AG08395 (cell line): ENCODE data around the gene CYP26B1.

Experiments
- DNase-seq: peaks from one replicate; pipeline ENCODE4 v3.0.0; 2012; ENCODE audit warnings: mixed read lengths, low spot score

The CYP26B1 gene

DNA sequence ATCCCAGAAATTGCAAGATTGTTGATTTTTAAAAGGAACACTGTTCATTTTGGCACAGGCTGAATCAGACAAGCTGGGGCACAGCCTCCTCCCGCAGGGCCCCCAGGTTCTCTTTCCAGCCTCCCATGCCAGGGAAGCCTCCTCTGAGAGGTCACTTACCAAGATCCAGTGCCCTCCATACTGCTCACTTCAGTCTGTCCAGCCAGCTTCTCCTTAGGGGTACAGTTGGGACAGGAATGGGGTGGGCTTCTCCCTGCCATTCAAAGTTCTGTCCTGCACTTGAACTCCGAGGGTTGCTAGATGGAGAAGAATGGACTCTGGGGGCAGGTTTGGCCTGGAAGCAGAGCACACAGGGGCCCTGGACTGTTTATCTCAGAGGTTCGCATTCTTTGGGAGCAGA is 7.5 kb upstream of the CYP26B1 start:
- DNase-seq: no peak

DNA sequence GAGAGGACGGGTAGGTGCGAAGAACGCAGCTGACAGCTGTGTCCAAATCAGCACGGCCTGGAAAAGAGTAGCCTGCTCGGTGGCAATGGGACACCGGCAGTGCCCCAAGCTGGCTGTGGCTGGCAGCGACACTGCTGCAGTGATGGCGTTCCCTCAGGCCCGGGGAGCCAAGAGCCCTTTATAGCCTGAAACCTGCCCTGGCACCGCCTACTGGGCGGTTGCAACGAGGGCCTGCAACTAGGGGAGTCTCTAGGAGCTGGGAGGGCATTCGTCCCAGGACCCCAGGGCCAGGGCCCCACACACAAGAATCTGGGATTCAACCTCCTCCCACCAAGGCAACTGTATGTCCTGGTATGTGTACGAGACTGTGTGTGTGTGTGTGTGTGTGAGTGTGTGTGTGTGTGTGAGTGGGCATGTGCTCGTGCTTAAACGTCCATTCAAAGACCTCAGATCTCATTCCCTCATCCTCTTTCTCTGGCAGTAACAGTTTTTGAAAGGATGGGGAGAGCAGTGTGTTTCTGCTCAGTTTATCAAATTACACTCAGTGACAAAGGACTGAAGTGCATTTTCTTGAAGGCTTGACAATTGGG is 6.8 kb upstream of the CYP26B1 start:
- DNase-seq: no peak

DNA sequence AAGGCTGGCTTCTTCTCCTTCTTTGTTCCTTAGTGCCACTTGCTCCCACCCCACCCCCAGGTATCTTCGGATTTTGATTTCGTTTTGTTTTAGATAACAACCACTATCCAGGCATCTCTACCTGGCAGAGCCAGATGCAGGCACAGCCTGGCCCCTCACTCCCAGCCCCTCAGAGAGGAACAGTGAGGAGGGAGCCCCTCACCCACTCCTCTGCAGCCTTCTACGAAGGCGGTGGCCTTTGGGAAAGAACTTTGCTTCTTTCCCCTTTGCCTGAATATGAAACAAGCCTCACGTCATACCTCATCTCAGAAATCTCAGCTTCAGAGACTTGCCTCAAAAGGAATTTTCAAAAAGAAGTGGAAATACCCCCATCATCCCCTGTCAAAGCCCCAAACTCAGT is 6.3 kb upstream of the CYP26B1 start:
- DNase-seq: no peak

DNA sequence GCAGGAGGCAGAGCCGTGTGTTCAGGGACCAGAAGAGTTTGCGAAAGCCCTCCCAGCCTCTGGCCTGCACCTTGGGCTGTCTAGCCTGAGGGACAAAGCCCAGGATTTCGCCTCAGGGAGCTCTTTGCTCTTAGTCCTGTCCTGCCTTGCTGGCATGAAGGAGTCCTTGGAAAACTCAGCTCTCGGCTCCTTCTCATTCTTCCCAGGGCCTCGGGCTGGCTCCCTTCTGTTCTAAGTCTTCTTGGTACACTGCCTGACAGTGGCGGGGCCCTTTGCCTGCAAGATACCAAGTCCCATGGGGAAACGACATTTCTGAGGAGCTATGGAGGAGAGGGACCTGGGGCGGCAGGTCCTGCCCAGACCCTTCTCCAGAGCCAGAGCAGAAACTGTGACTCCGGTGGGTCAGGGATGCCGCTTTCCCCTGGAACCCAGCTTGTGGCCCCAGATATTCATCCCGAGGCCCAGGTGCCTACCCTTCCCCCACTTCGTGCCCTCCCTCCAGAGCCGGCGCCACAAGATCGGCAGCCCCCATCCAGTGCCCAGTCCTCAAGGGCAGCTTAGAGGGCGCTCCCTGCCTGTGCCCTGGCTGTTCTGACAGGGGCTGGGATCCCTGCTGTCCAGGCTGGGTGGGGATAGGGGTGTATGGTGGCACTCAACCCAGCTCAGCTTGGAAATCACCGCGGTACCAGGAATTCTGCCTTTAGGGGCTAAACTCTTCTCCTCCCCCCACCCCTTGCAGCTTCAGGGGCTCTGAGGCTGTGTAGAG is 5.5 kb upstream of the CYP26B1 start:
- DNase-seq: no peak

DNA sequence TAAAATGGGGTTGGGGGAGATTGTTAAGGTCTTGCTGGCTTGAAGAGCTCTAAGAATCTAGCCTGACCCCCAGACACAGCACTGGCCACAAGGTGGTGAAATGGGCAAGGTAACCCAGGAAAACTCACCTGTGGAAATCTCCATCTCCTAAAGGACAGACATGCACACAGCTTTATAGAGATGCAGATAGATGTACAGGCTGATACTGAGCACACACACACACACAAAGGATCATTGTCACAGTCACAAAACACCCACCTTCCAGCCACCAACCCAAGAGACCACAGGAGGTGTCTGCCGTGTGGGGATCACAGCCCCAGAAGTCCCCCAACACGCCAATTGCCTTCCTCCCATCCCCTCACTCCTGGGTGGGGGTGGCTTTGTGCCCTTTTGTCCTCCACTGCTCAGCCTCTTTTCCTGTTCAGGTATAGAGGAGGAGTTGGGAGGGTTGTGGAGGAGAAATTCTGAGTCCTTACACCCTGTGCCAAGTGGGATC is 3.2 kb upstream of the CYP26B1 start:
- no peak for DNase-seq

DNA sequence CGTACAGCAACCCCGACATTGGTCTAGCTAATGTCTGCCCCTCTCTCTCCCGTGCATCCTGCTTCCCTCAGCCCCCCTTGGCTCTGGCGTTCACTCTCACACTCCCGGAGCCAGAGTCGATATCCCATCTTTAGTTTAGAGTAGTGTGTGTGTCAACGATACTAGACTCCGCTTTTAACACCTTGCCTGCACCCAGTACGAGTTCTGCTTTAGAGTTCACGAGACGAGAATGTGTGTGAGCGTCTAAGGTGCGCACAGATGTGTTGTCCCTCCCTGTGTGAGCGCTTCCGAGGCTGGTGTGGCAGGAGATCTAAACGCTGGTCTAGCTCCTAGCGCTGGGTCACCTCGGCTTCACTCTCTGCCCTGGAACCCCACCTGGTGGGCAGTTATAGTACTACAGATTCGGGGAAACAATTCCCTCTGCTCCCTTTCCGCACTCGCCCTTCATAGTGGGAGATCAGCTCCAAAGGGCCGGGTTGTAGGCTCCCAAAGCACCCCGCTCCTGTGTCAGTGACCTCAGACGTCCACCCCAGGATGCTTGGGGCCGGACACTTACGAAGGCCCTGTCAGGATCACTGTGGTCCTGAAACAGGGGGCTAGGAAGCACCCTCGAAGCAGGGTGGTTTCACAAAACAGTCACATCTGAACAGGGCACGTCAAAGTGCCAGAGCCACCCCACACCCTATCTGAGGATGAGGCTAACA is 2.6 kb upstream of the CYP26B1 start:
- DNase-seq: peak; percentile 88

DNA sequence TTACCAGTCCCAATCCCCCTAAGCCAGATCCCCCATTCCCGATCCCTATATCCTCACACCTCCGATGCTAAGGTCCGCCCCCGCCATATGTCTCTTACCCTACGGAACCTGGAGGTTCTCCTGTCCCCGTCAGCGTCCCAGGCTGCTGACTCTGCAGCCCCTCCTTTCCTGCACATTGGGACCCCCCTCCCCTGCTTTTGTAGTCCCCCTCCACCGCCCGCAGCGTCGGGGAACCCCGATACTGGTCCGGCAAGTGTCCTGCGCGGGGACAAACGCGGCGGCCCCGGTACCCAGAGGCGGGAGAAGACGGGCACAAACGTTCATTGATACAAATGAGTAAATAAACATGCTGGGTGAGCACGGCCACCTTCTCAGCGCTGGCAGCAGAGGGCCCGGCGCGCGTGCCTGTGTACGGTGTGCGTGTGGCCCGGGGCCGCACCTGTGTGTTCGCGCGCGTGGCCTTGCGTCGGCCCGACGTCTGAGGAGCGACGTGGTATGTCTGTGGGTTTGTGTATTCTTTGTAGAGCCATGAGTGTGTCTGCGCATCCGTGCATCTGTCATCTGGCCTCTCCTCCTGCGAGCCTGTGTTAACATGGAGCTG is 2.0 kb upstream of the CYP26B1 start:
- DNase-seq: no peak

DNA sequence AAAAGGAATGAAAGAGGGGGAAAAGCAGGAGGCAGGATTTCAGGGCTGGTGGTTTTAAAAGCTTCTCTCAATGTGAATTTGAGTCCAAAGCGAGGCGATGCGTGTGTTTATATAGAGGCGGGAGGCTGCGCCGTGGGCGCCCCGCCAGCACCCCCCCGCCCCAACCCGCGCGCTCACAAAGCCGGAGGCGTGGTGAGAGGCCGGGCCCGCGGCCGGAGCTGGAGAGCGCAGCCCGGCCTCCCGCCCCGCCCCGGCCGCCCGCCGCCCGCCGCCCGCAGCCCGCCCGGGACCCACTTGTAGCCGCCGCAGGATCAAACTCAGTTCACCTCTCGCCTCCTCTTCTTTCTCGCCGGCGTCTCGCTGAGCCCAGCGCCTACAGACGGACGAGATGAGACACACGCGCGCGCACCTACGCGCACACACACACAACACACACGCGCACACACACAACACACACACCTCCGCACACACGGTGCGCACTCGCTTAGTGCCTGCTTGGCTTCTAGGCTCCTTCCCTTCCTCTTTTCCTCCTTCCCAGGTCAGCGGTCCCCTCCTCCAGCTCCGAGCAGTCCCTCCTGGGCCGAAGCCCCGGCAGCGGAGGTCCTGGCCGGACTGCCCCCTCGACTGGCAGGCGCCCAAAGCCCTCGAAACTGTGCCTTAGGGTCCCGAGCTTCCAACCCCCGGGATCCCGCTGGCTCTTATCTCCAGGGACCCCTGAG is 1.3 kb upstream of the CYP26B1 start:
- DNase-seq: peak; percentile 55

DNA sequence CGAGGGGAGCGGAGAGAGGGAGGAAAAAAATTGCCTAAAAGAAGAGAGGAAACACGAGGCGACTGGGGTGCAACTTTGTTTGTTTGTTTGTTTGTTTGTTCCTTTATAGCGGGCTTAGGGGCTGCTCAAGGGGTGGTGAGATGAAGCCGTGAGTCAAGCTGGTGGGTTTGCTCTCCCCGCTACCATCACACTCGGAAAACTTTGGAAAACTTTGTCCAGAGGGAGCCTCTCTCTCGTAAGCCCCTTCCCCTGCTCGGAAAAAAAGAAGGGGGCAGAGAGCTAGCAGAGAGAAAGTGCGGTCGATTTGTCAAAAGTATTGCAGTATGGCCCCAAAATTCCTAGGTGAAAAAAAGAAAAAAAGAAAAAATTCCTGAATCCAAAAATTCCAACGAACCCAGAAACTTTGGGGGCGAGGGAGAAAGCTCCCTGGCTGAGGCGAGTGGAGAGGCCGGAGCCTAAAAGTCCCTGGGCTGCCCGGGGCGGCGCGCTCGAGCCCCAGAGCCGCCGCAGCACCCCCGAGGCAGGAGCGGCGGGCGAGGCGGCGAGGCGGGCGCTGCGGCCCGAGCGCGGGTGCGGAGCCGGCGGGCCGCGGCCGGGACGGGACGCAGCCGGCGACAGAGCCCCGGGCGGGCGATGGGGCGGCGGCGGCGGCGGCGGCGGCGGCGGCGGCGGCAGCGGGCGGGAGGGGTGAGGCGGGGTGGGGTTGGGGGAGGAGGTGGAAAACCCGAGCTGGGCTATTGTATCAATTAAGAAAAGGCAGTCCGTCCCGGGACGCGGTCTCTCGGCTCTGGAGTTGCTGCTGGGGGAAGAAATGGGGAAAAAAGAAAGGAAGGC is 558 bp upstream of the CYP26B1 start:
- DNase-seq: peak; percentile 30

DNA sequence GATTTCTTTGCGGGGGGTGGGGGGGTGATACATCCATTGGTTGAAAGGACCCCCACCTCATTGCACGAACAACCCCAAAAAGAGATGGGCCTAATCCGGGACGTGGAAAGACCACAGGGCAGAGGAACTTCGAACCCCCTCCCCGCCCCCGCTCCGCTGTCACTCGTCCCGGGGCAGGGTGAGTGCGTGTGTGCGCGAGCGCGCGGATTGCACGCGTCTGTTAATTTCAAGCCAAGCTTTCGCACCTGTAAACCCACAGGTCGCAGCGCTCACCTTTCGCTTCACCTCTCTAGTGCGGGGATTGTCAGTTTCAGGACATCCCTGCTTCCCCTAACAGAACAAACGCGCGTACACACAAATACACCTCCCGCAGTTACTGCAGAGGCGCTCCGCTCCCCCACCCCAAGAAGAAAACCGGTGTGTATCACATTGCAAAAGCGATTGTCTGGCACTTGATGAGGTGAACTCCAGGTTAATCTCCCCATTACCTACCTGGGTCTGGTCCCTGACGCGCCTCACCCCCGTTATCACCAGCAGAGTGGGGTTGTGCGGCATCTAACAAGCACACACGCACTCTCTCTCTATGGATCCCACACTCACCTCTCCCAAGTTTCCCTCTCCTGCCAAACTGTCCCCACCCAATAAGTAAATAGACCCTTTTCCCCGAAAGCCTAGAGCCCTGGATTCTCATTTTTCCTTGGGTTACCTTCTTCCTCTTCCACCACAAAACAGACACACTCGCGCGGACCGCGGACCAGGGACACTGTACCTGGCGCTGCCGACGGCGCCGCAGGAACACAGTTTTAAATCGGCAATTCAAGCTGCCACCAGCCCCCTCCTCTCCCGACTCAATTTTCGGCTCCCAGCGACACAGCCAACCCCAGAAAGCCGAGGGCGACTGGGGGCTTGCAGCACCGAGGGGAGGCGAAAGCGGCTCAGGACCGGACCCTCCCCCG is 1.0 kb downstream of the CYP26B1 start:
- no peak for DNase-seq

DNA sequence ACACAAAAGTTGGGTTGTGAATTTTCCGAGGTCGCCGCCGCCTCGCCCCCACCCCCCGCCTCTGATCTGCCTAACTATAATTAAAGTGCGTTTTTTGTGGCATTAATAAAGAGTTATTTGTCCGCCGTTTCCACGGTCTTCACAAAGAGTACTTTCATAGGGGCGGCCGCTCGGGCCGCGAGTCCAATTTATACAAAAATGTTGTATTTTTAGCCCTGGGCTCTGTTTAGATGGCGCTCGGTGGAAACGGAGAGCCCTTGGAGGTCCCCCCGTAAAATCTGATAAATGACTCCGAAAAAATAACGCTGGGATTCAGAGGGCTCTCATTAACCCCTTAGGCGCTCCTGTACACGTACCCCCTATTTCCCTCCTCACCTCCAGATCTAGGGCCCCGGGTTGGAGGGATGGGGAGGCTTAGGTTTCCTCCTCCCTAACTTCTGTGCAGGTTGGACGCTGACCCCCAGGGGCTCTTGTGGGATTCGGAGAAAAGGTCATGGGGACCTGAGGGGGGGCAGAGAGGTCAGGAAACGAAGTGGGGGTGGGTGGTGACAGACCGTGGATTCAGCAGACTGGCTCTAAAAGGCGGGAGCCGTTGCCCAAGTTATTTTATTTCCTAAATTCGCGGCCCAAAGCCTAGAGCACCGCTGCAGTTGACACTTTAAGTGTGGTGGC is 1.9 kb downstream of the CYP26B1 start:
- DNase-seq: no peak

DNA sequence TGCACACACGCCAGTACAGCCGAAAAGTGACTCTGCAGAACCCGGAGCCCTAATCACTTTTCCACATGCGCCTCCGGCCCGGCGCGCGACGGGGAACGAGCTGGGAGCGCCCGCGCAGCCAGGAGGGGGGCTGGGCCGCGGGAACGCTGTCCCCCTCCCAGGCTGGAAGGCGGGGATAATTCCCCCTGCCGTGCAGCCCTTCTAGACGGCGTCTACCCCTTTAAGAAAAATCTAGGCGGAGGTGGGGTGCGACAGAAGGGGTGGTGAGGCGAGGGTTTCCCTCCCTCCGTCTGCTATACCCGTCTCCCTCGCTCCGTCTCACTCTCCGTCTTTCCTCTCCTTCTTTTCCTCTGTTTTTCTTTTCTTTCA is 2.4 kb downstream of the CYP26B1 start:
- no peak for DNase-seq

DNA sequence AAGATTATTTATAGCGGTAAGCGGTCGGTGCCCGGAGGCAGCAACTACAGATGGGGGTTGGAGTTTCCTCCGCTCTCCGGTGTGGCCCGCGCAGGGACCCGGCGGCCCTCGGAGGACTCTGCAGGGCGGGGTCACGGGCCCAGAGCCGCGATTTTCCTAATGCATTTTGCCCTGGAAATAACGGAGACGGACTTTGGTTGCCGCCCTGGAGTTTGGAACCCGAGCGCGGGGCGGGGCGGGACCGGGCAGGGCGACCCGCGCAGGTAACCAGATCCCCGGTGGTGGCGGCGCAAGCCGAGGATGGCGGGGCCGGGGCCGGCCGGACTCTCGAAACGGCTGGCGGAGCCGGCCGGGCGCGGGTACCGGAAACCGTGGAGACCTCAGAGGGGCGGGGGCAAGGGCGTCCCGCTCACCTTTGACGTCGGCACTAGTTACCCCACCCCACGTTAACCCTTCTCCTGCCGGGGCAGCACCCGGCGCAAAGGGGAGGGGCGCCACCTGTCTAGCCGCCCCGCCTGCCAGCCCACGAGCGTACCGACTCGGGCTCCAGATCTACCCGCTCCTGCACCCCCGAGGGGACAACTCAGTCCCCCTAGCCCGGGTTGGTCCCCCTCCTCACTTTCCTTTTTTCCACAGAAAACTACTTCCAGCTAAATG is 2.9 kb downstream of the CYP26B1 start:
- no peak for DNase-seq

DNA sequence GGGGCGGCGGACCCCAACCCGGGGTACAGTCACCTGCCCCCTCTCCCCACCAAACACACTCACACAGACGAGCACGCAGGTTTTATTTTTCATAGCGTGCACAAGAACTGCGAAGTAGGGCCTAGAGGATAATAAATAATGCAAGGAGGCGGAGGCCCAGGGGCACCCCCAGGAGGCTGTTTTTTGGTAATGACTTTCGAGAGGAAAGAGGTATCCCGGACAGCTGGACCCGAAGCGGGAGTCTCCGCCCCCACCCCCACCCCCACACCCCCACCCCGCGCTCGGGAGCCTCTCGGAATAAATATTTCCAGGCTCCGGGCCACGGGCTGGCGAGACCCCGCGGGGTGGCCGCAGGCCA is 3.4 kb downstream of the CYP26B1 start:
- DNase-seq: no peak

DNA sequence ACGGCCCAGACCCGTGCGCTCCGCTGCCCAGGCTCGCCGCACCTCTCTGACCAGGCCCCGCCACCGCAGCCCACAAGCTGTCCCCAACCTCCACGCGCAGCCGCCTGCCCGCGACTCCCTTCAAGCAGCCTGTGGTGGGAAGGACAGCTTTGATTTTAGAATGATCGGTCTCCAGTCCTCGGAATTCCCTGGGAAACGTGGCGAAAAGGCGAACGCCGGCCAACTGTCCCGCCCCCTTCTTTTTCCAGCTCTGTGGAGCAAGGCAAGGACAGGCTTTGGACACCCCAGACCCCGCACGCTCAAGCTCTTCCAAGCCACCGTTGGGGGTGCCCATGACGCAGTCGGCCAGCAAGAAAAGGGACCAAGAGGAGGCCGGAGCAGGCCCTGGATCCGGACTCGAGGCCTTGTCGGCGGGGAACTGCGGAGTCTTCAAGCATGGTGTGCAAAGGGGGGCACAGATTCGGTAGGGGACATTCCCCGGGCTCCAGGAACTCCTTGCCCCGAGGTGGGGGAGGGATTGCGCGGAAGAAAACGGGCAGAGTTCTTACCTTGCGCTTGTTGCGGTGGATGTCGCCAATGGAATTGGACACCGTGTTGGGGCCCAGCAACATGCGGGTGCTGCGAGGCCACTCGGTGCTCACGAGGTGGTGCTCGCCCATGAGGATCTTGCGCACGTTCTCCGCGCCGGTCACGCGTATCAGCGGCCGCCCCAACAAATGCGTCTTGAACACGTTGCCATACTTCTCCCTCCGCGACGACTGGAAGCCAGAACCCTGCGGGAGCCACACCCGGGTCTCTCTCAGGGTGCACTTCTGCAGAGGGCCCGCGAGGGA is 4.0 kb downstream of the CYP26B1 start:
- DNase-seq: no peak

DNA sequence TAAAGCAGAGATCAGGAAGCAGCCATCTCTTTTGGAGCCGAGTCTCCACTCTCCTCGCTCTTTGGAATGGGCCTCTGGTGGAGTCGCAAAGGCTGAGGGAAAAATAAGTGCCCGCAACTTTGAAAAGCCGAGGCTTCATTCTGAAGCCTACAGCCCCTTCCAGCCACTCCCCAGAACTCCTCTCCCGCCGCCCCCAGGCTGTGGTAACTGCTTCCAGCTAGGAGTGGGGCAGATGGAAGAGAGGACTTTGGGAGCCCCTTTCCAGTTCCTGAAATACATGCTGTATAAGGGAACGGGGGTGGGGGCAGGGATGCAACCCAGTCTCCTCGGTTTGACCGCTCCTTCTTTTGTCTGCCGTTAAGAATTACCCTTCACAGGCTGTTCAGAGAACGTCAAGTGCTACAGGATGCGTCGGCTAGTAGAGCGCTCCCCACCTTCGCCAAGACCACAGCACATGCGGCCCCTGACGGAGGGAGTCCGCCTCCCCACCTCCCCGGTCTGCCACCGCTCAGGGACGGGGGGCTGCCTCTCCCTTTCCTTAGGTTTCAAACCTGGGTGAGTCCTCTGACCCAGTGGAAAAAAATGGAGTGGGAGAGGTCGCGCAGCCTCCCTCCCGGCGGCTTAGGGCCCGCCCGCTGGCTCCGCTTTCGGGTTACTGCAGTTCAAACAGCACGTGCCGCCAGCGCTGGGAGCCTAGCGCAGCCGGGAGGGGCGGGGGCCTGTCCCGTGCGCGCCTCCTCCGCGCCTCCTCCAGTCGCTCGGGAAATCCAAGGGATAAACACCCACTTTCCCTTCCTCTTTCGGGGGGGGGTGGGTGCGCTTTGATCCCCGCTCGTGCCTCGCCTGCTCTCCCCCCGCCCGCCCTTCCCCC is 4.9 kb downstream of the CYP26B1 start:
- DNase-seq: peak; percentile 47

DNA sequence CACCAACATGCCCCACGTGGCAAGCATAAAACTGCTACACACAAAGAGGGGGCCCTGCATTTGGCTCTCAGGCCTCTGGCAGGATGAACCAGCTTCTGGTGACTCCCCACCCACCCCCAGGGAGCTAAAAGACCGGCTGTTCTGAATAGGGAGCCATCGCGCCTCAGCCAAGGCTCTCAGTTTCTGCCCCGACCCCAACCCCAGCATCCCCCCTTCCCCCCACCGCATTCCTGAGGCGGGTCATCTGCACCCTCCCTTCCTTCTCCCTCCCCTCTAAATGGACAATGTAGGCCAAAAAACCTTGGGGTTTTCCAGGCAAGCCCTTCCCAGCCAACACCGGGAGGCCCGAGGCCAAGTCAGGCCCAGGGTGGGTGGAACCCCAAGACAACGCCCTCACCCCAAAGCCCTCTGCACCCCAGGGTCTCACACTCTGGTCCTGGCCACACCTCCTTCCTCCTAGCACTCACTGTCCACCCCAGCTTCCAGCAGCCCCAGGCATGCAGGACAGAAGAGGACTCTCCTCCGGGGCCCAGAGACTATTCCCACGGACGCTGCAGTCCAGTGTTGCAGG is 5.7 kb downstream of the CYP26B1 start:
- DNase-seq: no peak
